Skin epidermis (tissue), 12 donors: ENCODE measurements around the gene GRIP1.

Source experiments
- H3K27ac ChIP-seq, 21 experiments: fragments of 200-600 bp; sonication (generic) in 11 of 21; one replicate each; pipeline ENCODE4 v1.5.0; 2020; ENCODE audit warnings: mild to moderate bottlenecking in 3 of 21, inconsistent platforms in 2 of 21, moderate library complexity in 2 of 21
- H3K4me3 ChIP-seq, 7 experiments: fragments of 200-600 bp; sonication (generic) in 2 of 7; one replicate each; pipeline ENCODE4 v1.5.0; 2020; ENCODE audit warnings: inconsistent platforms in 2 of 7, mild to moderate bottlenecking in 2 of 7, moderate library complexity in 1 of 7

Gene GRIP1, protein sequence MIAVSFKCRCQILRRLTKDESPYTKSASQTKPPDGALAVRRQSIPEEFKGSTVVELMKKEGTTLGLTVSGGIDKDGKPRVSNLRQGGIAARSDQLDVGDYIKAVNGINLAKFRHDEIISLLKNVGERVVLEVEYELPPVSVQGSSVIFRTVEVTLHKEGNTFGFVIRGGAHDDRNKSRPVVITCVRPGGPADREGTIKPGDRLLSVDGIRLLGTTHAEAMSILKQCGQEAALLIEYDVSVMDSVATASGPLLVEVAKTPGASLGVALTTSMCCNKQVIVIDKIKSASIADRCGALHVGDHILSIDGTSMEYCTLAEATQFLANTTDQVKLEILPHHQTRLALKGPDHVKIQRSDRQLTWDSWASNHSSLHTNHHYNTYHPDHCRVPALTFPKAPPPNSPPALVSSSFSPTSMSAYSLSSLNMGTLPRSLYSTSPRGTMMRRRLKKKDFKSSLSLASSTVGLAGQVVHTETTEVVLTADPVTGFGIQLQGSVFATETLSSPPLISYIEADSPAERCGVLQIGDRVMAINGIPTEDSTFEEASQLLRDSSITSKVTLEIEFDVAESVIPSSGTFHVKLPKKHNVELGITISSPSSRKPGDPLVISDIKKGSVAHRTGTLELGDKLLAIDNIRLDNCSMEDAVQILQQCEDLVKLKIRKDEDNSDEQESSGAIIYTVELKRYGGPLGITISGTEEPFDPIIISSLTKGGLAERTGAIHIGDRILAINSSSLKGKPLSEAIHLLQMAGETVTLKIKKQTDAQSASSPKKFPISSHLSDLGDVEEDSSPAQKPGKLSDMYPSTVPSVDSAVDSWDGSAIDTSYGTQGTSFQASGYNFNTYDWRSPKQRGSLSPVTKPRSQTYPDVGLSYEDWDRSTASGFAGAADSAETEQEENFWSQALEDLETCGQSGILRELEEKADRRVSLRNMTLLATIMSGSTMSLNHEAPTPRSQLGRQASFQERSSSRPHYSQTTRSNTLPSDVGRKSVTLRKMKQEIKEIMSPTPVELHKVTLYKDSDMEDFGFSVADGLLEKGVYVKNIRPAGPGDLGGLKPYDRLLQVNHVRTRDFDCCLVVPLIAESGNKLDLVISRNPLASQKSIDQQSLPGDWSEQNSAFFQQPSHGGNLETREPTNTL

DNA sequence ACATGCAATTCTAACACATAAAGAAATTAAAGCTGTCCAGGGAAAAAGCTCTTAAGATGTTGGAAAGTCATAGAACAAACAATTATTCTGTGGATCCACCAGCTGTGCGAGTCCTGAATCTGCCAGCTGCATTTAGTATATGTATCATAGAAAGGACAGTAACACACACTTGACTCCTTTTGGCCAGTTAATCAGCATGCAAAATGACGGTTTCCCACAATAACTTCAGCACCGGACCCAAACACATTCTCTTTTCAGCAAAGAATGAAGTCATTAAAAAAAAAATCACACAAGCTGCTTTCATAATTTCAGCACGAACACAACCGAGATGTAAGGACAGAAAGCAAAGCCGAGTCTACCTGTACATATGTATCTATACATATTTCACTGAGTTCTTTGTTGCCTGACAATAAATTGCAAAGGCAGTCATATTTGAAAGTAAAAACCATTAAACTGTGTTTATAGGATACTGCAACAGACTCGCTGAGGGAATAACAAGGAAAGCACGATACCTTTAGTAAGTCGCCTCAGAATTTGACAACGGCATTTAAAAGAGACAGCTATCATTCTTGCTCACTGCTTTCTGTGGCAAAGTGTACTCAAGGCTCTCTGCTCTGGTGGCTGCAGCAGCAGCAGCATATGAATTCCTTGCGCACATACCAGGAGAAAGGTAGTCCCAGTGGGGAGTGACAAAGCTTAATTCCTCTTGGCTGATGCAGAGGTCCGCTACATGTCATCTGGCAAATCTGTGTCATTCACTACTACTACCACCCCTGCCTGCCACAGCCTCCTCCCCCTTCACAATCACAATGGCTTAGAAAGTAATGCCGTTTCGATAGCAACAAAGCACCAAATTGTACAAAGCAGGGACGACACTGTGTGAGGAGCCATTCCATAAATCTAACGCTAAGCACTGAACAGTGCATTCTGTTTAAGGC, at the start of gene GRIP1:
Gene GRIP1, minus strand, starts transcription at position 739 of the 938 bp plus-strand sequence. Its CDS starts 172 bp downstream, at position 567.
- no peak within 1 kb of the TSS for H3K4me3 ChIP-seq

DNA sequence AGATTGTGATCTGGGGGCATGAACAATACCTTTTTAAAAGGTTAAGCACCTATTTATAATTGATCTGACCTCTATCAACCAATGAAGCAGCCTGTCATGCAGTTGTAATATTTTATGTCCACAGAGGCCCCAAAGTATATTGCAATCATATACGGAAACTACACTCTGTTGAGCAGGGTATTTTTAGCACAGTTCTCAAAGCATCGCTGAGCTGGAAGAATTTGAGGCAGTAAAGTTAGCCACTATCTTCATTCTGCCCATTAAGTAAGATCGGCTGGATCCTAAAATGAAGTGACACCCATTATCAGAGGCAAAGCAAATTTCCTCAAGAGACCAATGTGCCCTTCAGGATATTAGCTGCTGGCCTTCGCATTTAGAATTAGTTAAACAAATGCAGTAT, 47.7 kb upstream of the GRIP1 start:
- Histone ChIP-seq H3K27ac (no peak overlapping the region), H3K4me3 (no peak overlapping the region)

More for the DNA sequence above, at the start of gene GRIP1:
- H3K27ac ChIP-seq: no peak within 1 kb of the TSS

DNA sequence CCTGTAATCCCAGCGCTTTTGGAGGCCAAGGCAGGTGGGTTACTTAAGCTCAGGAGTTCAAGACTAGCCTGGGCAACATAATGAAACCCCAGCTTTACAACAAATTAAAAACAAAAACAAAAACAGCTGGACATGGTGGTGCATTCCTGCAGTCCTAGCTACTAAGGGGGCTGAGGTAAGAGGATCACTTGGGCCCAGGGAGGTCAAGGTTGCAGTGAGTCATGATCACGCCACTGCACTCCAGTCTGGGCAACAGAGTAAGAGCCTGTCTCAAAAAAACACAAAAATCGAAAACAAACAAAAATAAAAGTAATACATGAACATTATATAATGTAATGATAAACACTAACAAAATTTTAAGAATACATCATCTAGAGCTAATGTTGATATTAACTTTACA, 46.2 kb upstream of the GRIP1 start:
- Histone ChIP-seq H3K4me3 (no peak overlapping the region), H3K27ac (no peak overlapping the region)

DNA sequence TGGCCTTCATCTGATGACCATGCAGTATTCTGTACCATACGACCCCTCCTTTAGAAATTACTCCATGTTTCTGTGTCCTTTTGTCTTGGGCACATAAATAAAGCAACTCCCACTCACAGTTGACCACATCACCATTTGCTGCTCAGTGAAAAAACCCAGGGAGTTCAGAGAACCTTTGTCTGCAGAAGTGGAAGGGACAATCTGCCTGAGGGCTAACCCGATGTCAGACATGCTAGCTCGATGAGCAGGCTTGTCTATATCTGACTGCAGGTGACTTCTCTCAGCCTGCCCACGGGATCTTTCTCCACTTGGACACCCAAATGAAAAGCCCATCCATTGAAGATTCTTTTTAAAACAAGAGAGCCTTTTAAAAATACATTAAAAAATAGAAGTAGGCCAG, 45.7 kb upstream of the GRIP1 start:
- Histone ChIP-seq H3K27ac (no peak overlapping the region), H3K4me3 (no peak overlapping the region)

DNA sequence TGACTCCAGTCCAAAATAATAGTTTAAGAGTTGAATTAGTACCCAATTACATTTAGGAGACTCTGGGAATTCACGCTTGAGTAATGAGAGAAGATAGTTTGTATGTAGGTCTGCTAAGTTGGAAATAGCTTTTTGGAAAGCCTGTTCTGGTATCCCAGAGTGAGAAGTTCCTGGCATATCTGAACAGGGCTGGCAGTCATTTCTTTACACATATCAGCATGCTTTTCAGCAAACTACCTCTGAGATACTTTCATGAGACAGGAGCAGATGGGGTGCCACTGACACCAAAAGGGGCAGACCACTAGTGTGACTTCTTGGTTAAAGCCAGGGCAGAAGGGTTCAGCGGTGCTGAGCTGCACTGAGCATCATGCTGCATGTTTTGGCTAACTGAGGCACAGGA, 45.1 kb upstream of the GRIP1 start:
- Histone ChIP-seq H3K27ac (no peak overlapping the region), H3K4me3 (no peak overlapping the region)

DNA sequence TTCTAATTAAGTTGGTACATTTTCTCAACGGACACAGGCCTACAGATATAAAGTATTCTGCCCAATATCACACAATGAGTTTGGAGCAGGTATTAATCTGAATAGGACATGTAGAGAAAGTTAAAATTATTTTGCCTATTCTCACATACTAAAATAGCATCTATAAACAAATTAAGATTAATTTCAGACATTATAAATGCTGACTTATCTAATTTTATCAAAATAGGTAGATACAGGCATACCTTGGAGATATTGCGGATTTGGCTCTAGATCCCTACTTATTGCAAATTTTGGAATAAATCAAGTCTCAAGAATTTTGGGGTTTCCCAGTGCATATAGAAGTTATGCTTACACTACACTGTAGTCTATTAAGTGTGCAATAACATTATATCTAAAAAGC, 41.0 kb upstream of the GRIP1 start:
- H3K27ac ChIP-seq: no peak overlapping the region

DNA sequence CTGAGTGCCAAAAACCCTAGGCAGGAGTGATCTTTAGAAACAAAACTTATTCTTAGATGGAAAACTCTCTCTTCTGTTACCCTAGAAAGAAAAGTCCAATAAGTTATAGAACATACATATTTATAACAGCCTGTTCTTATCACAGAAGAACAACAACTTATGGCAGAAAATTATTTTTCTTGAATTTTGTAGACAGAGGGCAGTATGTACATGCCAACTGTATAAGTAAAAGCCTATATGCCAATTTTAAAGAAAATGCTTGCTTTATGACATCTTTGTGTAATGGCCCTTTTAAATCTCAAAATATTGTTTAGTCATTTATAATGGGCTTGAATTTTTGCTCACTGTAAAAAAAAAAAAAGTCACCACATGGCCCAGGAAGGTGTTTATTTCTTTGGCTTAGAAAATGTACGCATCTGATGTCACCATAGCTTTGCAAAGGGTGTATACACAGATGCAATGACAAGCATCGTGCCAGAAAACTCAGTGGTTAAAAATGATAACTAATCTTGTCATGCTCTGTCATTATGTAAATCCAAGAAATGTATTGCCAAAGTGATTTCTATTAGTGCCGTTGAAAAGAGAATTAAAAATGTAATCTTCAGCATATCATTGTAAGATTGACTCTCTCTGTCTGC, 38.3 kb upstream of the GRIP1 start:
- Histone ChIP-seq H3K27ac (no peak overlapping the region), H3K4me3 (no peak overlapping the region)

More for the DNA sequence above, 41.0 kb upstream of the GRIP1 start:
- H3K4me3 ChIP-seq: no peak overlapping the region

DNA sequence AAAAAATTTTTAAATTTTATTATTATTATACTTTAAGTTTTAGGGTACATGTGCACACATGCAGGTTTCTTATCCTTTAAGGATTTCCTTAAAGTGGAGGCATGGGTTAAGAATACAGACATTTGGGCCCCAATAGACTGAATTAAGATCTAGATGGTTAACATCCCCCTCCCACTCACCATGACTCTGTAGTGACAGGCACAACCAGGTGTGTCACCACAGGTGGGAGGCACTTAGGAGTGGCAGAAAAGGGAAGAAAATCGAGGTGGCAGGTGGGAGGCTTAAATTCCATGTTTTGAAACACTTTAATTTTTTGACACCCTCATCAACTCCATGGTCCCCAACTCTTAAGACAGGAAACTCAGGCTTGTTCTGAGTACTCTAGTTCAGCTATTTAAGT, 37.6 kb upstream of the GRIP1 start:
- Histone ChIP-seq H3K27ac (no peak overlapping the region), H3K4me3 (no peak overlapping the region)

DNA sequence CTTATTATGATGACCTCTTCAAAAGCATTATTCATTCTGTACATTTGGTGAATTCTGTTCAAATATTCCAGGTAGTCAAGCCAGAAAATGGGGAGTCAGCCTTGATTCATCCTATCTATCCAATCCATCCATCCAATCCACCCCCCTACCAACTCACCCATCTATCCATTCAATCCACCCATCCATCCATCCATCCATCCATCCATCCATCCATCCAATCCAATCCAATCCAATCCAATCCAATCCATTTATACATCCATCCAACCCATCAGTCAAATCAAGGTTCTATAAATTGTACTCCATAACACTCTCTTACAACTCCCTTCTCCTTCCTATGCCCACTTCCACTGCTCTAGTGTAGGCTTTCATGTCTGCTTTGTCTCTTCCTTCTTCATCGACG, 35.8 kb upstream of the GRIP1 start:
- H3K4me3 ChIP-seq: no peak overlapping the region
- no peak overlapping the region for H3K27ac ChIP-seq

DNA sequence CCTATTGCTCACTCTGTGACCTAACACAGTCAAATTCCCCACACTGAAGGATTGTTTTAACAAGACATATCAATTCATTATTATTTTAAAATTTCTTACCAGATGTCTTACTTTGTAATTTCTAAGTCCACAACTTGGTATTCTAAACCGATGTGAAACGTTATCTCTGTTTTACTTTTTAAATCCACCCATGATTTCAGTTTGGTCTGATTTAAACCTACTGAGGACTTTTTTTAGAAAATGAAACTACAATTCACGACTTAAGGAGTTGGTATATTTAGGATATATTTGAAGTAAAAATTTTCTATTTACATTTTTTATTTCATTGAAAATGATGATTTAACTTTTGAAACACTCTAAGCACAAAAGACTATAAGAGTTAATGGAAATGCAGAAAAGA, 35.1 kb upstream of the GRIP1 start:
- Histone ChIP-seq H3K4me3 (no peak overlapping the region), H3K27ac (peak overlapping the region in 1 of 21 experiments; percentile 6)

DNA sequence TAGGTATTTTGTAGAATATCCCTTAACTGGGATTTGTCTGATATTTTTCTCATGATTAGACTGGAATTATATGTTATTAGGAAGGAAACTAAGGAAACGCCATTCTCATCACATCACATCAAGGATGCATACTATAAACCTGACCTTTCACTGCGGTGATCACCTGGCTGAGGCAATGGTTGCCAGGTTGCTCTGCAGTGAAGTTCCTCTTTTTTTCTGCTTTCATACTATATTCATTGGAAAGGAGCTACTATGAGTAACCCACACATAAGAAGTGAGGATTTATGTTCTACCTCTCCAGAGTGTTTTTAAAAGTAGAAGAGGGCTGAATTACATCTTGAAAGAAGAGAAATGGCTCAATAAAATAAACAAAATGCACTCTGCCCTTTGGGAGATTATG, 31.0 kb upstream of the GRIP1 start:
- Histone ChIP-seq H3K27ac (no peak overlapping the region), H3K4me3 (no peak overlapping the region)

DNA sequence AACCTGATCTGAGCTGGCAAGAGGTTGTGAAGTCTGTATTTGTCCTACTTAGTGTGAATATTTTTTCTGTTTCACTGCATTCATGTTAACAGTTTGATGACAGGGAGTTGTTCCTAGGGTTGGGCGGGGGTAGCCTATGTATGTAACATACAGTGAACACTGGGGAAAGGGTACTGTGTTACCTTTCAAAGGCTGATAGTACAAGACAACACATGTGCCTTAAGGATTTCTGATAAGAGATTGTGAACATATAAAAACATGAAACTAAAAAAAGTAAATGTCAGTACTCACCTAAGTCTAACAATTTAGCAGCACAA, 30.5 kb upstream of the GRIP1 start:
- H3K4me3 ChIP-seq: no peak overlapping the region
- H3K27ac ChIP-seq: no peak overlapping the region

DNA sequence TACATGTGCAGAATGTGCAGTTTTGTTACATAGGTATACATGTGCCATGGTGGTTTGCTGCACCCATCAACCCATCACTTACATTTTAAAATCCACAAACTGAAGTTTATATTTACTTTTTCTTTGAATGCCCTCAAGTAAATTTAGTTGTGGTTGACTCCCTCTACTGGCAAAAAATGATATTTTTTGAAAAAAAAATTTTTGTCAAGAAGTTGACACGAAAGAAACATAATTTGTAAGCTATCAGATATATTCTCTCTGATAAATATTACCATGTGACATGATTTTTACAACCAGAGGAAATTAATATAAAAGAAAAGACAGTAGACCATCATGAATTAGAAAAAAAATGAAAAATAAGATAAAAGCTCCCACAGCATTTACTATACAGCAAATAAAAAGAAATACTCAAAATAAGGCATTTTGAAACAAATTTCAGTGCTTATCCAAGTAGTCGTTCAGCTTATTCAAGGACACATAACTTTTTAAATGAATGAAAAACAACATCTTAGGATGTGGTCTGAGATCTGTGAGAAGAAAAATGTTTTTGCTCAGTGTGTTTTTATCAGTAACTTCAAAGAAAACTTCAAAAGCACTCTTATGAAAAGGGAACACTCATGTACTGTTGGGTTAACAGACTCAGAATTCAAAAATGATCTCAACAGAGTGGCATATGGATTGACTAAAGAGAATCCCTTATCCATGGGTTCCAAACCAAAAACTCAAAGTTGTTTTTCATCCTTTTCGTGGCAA, 30.0 kb upstream of the GRIP1 start:
- no peak overlapping the region for H3K27ac ChIP-seq
- no peak overlapping the region for H3K4me3 ChIP-seq

DNA sequence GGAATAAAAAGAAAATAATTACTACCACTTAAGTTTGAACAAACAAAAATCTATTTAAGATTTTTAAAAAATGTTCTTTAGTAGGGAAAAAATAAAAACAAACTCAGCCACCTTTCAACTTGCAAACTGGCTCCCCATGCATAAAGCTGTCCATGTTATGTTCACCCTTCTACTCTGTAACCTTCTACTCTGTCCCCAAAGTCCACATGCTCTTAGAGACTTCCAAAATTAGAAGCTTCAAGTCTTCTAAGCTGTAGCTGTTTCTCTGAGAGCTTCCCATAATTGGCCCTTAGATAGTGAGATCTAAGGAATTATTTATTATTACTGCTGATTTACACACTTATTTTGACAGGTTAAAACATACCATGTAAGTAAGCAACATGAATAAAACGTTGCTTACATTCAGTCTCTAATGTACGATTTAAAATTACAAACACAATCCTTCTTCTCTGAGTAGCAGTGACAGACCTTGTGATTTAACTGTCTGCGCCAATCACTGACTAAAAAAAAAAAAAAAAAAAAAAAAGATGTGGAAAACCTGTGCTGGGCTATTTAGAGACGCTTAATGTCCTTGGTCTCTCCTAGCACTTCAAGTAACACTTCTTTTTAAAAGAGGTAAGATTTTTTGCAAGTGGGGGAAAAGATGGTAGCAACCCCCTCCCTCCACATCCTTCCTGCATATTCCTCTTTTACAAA, 28.3 kb upstream of the GRIP1 start:
- Histone ChIP-seq H3K27ac (no peak overlapping the region), H3K4me3 (no peak overlapping the region)

DNA sequence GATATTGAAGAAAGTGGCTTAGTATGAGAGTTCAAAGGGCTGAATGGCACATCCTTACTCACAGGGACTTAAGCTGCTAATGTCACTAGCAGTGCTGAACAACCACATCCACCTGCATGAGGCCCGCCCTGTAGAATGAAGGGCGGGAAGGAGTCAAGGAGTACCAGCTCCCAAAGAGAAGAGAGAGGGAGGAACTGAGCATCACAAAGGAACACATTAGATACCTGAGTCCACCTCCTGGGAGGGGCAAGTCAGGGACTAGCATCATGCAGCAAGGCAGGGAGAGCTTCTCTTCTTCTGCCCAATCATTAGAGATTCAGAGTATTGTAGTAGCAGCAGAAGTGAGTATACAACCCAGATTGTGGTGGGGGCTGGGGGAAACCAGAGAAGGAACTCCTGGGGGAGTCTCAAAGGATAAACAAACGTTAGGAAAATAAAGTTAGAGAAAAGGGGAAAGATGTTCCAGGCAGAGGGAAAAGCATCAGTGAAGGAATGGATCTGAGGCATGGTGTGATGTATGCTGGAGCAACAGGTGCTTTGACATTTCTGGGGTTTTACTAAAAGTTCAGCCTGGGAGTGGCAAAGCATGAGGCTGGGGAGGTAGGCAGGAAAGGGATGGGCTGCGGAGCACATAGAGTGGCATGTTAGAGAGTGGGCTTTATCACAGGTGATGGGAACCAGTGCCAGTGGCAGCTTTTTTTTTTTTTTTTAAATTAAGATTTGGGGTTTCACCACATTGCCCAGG, 21.0 kb upstream of the GRIP1 start:
- no peak overlapping the region for H3K4me3 ChIP-seq
- H3K27ac ChIP-seq: no peak overlapping the region

DNA sequence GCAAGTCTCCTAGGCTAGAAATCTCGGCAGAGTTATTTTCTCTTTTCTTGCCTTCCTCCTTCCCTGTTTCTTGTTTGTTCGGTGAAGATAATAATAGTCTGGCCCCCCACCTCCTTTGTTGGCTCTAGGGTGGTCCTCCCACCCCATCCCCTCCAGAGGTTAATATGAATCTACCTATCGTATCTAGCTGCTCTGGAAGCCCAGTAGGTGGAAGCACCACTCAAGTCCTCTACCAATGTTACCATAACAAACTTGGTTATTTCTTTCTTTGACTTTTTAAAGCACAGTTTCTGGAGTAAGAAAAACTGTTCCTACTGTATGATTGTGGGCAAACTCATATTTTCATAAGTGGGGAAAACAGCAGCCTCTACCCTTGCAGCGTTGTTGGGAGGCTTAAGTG, 19.7 kb upstream of the GRIP1 start:
- Histone ChIP-seq H3K27ac (no peak overlapping the region), H3K4me3 (no peak overlapping the region)

DNA sequence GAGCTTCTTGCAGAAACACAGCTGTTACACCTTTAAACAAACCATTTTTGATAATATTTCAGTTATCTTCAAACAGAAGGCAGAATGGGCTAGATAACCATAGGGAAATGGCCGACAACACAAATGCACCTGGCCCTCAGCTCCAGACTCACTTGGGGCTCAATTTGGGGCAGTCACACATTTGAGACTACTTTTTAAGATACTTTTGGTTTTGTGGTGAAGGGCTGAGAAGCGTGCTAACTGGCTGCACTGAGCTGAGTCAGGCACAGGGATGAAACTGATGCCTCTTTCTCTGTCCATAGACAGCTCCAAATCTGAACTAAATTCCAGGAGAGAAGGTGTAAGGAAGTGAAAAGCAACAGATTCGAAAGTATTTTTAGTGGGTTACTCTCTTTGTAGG, 18.5 kb upstream of the GRIP1 start:
- Histone ChIP-seq H3K4me3 (no peak overlapping the region), H3K27ac (no peak overlapping the region)
